ENCODE results near the gene VEZT. TPM values are rescaled to one million over a fixed set of nuclear protein-coding genes. Genes with fewer than 3 reads are reported as not detected.

The VEZT gene
- total and polyA plus RNA-seq, 4 donors = 13.7 to 47.4 (median 22.0) TPM

GRCh38 chr12:95319694-95320331 lies 102.2 kb downstream of the VEZT start:
- Histone ChIP-seq H3K4me3 (ENCODE audit: low read depth in 1 of 3, low read length in 3 of 3) (no peak overlapping the region), H3K9me3 (ENCODE audit: control insufficient read depth in 4 of 4, low read length in 3 of 4) (no peaks in the 10 kb centered on the region), H3K4me1 (ENCODE audit: control insufficient read depth in 4 of 4, insufficient read depth in 4 of 4, low read length in 3 of 4) (peaks cover 8 to 28% (median 11%) of the 10 kb centered on the region in 4 donors), H3K36me3 (ENCODE audit: control insufficient read depth in 4 of 4, insufficient read depth in 3 of 4, low read depth in 1 of 4, low read length in 3 of 4) (no peaks in the 10 kb centered on the region), H3K9ac (ENCODE audit: low read depth in 1 of 2, low read length in 2 of 2) (no peak overlapping the region), H3K27ac (ENCODE audit: low read depth in 1 of 2, low read length in 2 of 2) (no peak overlapping the region), H3K27me3 (ENCODE audit: control insufficient read depth in 4 of 4, insufficient read depth in 4 of 4, low read length in 3 of 4) (no peaks in the 10 kb centered on the region)
- DNase-seq (ENCODE audit: low spot score) = no peak
- WGBS = 97% methylated on average over 1 of the region's 1 CpG
- TF ChIP-seq TAF1 (conservative IDR thresholded peaks at IDR 0.05) = no peak
- no peak for TF ChIP-seq HNF4A (conservative IDR thresholded peaks at IDR 0.05)
- TF ChIP-seq, protein P1, sequence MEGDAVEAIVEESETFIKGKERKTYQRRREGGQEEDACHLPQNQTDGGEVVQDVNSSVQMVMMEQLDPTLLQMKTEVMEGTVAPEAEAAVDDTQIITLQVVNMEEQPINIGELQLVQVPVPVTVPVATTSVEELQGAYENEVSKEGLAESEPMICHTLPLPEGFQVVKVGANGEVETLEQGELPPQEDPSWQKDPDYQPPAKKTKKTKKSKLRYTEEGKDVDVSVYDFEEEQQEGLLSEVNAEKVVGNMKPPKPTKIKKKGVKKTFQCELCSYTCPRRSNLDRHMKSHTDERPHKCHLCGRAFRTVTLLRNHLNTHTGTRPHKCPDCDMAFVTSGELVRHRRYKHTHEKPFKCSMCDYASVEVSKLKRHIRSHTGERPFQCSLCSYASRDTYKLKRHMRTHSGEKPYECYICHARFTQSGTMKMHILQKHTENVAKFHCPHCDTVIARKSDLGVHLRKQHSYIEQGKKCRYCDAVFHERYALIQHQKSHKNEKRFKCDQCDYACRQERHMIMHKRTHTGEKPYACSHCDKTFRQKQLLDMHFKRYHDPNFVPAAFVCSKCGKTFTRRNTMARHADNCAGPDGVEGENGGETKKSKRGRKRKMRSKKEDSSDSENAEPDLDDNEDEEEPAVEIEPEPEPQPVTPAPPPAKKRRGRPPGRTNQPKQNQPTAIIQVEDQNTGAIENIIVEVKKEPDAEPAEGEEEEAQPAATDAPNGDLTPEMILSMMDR (IDR thresholded peaks at IDR 0.05; ENCODE audit: low read depth, low read length, missing input control) = no peak
- no peak for TF ChIP-seq FOXA2 (IDR thresholded peaks at IDR 0.05)
- TF ChIP-seq GABPA (IDR thresholded peaks at IDR 0.05 in 1 of 2, conservative IDR thresholded peaks at IDR 0.05 in 1 of 2) = no peak
- TF ChIP-seq, protein P2, sequence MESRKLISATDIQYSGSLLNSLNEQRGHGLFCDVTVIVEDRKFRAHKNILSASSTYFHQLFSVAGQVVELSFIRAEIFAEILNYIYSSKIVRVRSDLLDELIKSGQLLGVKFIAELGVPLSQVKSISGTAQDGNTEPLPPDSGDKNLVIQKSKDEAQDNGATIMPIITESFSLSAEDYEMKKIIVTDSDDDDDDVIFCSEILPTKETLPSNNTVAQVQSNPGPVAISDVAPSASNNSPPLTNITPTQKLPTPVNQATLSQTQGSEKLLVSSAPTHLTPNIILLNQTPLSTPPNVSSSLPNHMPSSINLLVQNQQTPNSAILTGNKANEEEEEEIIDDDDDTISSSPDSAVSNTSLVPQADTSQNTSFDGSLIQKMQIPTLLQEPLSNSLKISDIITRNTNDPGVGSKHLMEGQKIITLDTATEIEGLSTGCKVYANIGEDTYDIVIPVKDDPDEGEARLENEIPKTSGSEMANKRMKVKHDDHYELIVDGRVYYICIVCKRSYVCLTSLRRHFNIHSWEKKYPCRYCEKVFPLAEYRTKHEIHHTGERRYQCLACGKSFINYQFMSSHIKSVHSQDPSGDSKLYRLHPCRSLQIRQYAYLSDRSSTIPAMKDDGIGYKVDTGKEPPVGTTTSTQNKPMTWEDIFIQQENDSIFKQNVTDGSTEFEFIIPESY (IDR thresholded peaks at IDR 0.05) = no peak
- no peak for TF ChIP-seq REST (IDR thresholded peaks at IDR 0.05)
- TF ChIP-seq YY1 (IDR thresholded peaks at IDR 0.05) = no peak
- no peak for TF ChIP-seq RXRA (IDR thresholded peaks at IDR 0.05)

DNA sequence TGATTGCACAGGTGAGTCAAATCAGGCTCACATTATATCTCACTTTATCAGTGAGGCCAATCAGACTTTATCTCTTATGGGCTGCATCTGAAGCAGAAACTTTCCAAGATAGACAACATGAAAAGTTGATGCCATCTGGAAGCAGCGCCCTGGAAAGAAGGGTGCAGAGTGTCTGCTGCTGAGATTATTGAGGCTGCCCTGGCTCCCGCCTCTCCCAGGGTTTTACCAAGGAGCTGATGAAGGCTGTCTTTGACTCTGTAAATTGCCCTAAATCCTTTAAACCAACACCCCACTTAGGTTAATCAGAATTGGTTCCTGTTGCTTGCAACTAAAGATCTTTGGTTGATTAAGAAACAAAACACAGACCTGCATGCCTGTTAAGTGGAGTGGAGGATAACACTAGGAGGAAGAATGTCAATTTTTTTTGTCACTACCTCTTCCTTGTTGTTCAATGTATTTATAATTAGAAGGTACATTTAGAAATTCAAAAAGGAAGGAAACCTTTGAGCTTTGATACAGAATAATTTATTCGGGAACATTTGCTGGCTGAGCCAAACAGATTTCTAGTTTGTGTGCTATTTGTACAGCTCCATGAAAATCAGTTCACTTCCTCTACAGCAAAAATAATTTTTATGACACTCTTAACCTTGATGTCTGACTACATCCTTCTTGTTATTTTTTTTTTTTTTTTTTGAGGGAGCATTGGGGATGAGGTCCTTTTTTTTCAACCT lies 104.1 kb downstream of the VEZT start:
- WGBS = 64% methylated on average over 3 of the region's 3 CpGs
- no peaks in the 10 kb centered on the region for H3K9me3 ChIP-seq (ENCODE audit: control insufficient read depth in 4 of 4, low read length in 3 of 4)
- H3K4me3 ChIP-seq (ENCODE audit: low read depth in 1 of 3, low read length in 3 of 3) = no peak overlapping the region
- H3K4me1 ChIP-seq (ENCODE audit: control insufficient read depth in 4 of 4, insufficient read depth in 4 of 4, low read length in 3 of 4) = peaks cover 8 to 28% (median 11%) of the 10 kb centered on the region in 4 donors
- no peaks in the 10 kb centered on the region for H3K27me3 ChIP-seq (ENCODE audit: control insufficient read depth in 4 of 4, insufficient read depth in 4 of 4, low read length in 3 of 4)
- no peak for DNase-seq (ENCODE audit: low spot score)
- no peaks in the 10 kb centered on the region for H3K36me3 ChIP-seq (ENCODE audit: control insufficient read depth in 4 of 4, insufficient read depth in 3 of 4, low read depth in 1 of 4, low read length in 3 of 4)
- H3K27ac ChIP-seq (ENCODE audit: low read depth in 1 of 2, low read length in 2 of 2) = no peak overlapping the region
- peak; percentile 32 for TF ChIP-seq NR2F2 (IDR thresholded peaks at IDR 0.05)
- no peak for TF ChIP-seq EGR1 (IDR thresholded peaks at IDR 0.05; ENCODE audit: low read depth in 2 of 2)
- no peak for TF ChIP-seq HNF4G (IDR thresholded peaks at IDR 0.05)
- H3K9ac ChIP-seq (ENCODE audit: low read depth in 1 of 2, low read length in 2 of 2) = no peak overlapping the region

All from liver (tissue), 9 donors.